NCI-H2227 (cell line): ENCODE data around the gene INTS11.

Experiments used
- DNase-seq: peaks from one replicate; lab custom pipeline; 2025; ENCODE audit not compliant: unreplicated experiment; lab: John Stamatoyannopoulos, UW

Gene INTS11

GRCh38 chr1:1272341-1273208 lies 51.9 kb downstream of the INTS11 start:
- DNase-seq: no peak

- no peak for DNase-seq
Measured at GRCh38 chr1:1270813-1271212, 53.6 kb downstream of the INTS11 start.

GRCh38 chr1:1268284-1268682 lies 56.2 kb downstream of the INTS11 start:
- no peak for DNase-seq

DNA sequence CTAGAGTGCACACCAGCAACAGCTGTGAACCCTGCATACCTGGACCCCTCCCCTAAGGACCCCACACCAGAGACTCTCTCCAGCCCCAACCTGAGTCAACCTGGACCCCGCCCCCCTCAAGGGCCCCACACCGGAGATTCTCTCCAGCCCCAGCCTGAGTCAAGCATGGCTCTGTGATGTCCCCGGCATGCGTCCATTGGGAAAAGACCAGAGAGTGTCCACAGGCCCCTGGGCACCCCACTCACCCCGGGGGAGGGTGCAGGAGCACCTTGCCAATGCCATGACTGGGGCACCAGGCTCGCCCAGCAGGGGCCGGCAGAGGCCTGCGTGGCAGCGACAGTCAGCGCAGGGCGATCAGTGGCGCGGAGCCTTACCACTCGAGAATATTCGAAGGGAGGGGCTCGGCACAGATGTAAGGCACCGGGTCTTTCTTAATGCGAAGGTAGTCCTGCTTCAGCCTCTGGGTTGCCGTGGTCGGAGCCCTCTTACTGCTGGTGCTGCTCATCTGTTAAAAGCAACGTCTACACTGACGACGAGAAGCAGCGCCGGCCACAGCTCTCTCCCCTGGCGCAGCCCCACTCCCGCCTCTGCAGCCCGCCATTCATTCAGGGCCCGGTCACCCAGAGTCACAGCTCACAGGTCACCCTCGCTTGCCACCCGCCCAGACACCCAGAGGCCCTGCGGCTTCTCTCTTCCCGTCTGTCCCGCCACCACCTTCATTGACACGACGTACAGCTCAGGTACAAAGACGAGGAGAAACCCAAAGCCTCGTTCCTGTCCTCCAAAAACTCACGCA lies 56.8 kb downstream of the INTS11 start:
- no peak for DNase-seq

GRCh38 chr1:1264868-1265272 lies 59.6 kb downstream of the INTS11 start:
- no peak for DNase-seq

- DNase-seq: no peak
Measured at GRCh38 chr1:1264026-1264425, 60.4 kb downstream of the INTS11 start.

DNA sequence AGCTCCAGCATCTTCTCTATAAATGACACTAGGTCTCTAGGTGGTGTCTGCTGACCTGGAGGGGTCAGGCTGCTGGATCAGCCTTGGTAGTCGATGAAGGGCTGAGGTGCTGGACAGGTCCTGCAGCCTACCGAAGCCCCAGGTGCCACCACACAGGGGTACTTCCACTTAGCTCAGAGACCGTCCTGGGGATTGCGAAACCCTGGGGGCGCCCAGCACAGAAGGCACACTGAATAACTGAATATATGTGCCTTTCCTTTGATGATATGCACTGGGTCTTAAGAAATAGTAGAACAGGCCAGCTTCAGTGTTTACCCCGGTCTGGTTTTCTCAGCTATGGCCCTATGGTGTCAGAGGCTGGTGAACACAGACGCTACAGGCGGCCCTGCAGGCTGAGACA lies 61.7 kb downstream of the INTS11 start:
- DNase-seq: no peak

GRCh38 chr1:1262071-1262470 lies 62.4 kb downstream of the INTS11 start:
- DNase-seq: no peak
